GM11168 (cell line): ENCODE measurements around the gene ACTA2.

Source experiments
- in situ Hi-C: fragments of 300-500 bp; cut with MboI; formaldehyde crosslinking; loops from one replicate; pipeline ENCODE4 v1.12.0; 2022; ENCODE audit warnings: low sequenced_read_pairs; ENCODE audit not compliant: unreplicated experiment

Gene ACTA2

GRCh38 chr10:88898727-88899126 is 53.8 kb downstream of the ACTA2 start:
- in situ Hi-C loops, result no loop called here

- in situ Hi-C loops, result no loop called here
These were observed 55.3 kb downstream of the ACTA2 start for GRCh38 chr10:88896994-88897853.

DNA sequence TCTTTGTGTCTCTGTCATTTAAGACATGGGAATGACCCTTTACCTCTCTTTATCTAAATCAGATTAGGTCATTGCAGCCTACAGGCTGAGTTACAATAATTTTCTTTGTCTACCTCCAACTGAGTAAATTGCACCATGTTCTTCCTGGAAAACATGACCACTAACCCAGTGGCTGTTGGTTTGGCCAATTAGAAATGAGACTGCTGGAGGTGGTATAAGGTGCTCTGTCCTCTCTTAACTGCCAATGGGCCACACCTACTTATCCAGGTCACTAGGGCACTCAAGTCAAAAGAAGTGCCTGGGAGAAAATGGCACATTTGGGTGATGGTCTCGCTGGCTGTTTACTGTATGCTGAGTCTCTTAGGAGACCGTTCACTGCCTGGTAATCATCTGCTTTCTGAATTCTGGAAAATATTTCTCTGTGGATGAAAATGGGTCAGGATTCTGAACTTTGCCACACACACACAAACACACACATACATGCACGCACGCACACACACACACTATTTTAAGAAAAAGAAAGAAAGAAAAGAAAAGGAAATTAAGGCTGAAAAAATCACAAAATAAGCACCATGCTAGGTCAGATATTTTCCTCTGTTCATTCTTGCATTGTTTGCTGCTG is 56.1 kb downstream of the ACTA2 start:
- in situ Hi-C loops, result no loop called here

DNA sequence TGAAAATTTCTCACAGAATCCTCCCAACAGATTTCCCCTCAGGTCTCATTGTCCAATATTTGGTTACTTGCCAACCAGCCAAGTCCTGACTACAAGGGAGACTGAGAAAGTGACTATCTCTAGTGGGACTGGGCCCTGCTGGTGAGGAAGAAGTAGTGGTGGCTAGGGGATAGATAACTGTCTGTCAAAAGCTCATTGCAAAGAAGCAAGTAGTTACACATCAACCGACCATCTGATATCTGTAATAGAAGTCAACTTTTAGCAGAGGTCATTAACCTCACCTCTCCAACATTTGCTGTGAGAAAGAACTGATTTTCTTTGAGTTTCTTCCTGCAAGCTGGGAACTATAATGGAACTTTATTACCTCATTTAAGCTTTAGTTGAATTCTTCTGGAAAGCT is 57.3 kb downstream of the ACTA2 start:
- in situ Hi-C loops, result no loop called here

GRCh38 chr10:88893611-88894010 is 59.0 kb downstream of the ACTA2 start:
- in situ Hi-C loops, result no loop called here

DNA sequence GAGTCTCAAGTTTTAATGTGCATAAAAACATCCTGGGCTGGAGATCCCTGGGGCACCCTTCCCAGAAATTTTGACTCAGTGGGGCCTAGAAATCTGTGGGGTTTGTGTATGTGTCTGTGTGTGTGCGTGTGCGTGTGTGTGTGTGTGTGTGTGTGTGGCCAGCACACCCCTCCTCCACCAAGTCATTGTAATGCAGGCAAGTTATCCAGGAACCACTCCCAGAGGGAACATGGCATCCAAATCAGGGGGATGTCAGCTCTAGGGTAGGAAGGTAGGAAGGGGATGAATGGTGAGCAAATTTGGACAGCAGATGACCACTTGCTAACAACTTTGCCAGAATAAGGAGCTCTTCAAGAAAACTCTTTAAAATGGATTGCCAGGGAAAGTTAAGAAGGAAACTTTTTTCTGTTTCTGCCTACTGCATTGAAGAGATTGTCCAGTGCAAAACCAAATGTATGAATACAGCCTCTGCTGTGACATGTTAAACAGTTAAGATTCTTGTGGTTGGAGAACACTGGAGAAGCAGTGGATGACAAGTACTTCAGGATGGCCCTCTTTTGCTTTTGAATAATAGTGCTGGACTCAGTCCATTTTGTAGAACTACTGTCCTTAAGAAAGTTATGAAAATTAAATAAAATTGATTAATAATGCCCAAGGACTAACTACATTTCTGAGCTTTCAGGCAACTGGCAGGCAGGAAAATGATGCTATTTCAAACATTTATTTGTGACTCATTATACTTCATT is 60.2 kb downstream of the ACTA2 start:
- in situ Hi-C loops, result no loop called here

- in situ Hi-C loops, result no loop called here
These were observed 61.7 kb downstream of the ACTA2 start for GRCh38 chr10:88890681-88891381.

DNA sequence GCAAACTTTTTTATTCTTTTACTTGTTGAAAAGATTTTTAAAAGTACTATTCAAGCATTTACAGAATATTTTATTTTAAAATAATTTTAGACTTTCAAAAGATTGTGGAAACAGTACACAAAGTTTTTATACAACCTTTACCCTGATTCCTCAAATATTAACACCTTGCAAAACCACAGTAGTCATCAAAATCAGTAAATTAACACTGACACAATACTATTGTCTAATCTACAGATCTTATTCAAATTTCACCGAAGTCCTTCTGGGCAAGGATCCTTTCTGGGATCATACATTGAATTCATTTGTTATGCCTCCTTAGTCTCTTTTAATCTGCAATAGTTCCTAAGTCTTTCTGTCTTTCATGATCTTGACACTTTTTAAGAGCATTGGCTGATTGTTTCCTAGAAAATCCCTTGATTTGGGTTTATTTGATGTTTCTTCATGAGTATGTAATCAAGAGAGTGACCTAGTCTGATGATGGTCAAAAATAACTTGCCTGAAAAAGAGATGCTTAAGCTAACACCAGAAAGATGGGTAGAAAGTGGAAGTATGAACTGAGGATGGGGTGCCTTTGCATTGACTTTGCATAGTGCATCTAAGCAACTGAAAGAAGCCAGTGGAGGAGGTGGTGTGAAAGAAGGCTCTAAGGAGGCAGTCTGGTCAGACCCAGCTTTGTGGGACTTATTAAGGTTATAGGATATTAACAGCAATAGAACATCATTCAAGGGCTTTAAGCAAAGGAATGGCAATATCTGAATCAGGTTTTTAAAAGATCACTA is 62.8 kb downstream of the ACTA2 start:
- in situ Hi-C loops, result no loop called here

DNA sequence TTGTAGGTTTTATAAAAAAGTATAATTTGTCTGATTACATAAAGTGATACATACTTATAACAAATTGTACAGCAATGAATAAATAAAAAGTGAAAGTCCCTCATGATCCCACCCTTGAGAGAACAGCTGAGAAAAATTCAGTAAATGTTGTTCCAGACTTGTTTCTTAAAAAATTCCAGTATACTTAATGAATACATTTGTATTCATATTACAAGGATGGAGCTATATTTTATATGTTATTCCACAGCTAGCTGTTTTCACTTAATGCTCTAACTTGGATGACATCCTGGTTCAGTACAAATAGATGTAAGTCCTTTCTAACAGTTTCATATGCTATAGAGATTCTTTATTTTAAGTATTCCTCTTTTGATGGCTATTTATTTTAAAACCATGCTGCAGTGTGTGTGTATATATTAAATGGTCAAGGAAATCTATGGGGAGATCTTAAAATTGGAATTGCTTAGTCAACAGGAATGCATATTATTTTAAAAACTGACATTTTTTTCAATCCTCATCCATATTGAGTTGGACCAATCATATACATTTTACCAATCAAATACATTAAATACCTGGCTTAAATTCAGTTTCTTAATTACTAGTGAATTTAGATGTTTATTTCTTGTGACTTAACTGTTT is 63.6 kb downstream of the ACTA2 start:
- in situ Hi-C loops, result no loop called here

- in situ Hi-C loops, result no loop called here
These were observed 66.0 kb downstream of the ACTA2 start for GRCh38 chr10:88886557-88886956.
